PC-9 (cell line): ENCODE results near the gene ZSWIM8. TPM values are rescaled to one million over a fixed set of nuclear protein-coding genes. Genes with fewer than 3 reads are reported as not detected.

Experiments
- BruUV-seq: library from RNA; stranded (reverse); fragments of 400-500 nt; replicated peaks from 2 replicates; lab custom pipeline; 2021; lab: Mats Ljungman, UMichigan
- CTCF ChIA-PET: fragments of 300-600 bp; sonication (Branson Sonifier 250); formaldehyde crosslinking; loops from one replicate; lab custom pipeline; 2022; ENCODE audit warnings: antibody characterized with exemption; lab: Charles Lee
- POLR2A ChIA-PET: fragments of 300-600 bp; sonication (Branson Sonifier 250); formaldehyde crosslinking; loops from one replicate; lab custom pipeline; 2022; ENCODE audit warnings: antibody characterized with exemption; ENCODE audit not compliant: unreplicated experiment; lab: Charles Lee
- DNase-seq, 2 experiments: peaks; one replicate each; pipeline versions ENCODE4 v3.0.0 to v3.0.0-alpha.2; 2015 to 2022; ENCODE audit warnings: mixed read lengths in 1 of 2
- H2AFZ ChIP-seq: fragments of 200-600 bp; sonication (generic); 2 replicates; pipeline ENCODE4 v1.8.1; 2017; ENCODE audit warnings: antibody characterized with exemption
- H3F3A ChIP-seq: fragments of 200-600 bp; sonication (generic); 2 replicates; pipeline ENCODE4 v1.8.1; 2017; ENCODE audit warnings: antibody characterized with exemption, mild to moderate bottlenecking, low read depth; ENCODE audit not compliant: insufficient read depth
- H3K27ac ChIP-seq: fragments of 200-600 bp; sonication (generic); 2 replicates; pipeline ENCODE4 v1.6.1; 2016; ENCODE audit warnings: mixed run types
- H3K27me3 ChIP-seq: fragments of 200-600 bp; sonication (generic); 2 replicates; pipeline ENCODE4 v1.6.1; 2016; ENCODE audit warnings: low read depth, mixed run types; ENCODE audit not compliant: insufficient read depth
- H3K36me3 ChIP-seq: fragments of 200-600 bp; sonication (generic); 2 replicates; pipeline ENCODE4 v1.6.1; 2016; ENCODE audit warnings: low read depth, mixed run types
- H3K4me1 ChIP-seq: fragments of 200-600 bp; sonication (generic); replicated peaks from 2 replicates; pipeline ENCODE4 v1.6.1; 2016; ENCODE audit warnings: mixed run types; ENCODE audit not compliant: insufficient read depth
- H3K4me2 ChIP-seq: fragments of 200-600 bp; sonication (generic); 2 replicates; pipeline ENCODE4 v1.6.1; 2017; ENCODE audit warnings: mixed run types
- H3K4me3 ChIP-seq: fragments of 200-600 bp; sonication (generic); 2 replicates; pipeline ENCODE4 v1.6.1; 2016; ENCODE audit warnings: mixed run types
- H3K79me2 ChIP-seq: fragments of 200-600 bp; sonication (generic); 2 replicates; pipeline ENCODE4 v1.6.1; 2017; ENCODE audit warnings: low read depth, mixed run types
- H3K9me2 ChIP-seq: fragments of 200-600 bp; sonication (generic); 2 replicates; pipeline ENCODE4 v1.8.1; 2017; ENCODE audit warnings: mild to moderate bottlenecking; ENCODE audit not compliant: insufficient read depth
- H3K9me3 ChIP-seq: fragments of 200-600 bp; sonication (generic); 2 replicates; pipeline ENCODE4 v1.8.1; 2016; ENCODE audit warnings: low read depth; ENCODE audit not compliant: insufficient read depth
- H4K20me1 ChIP-seq: fragments of 200-600 bp; sonication (generic); 2 replicates; pipeline ENCODE4 v1.8.1; 2017; ENCODE audit not compliant: insufficient read depth
- EZH2 ChIP-seq: fragments of 200-600 bp; sonication (generic); IDR thresholded peaks from 2 replicates; pipeline ENCODE4 v1.8.0; 2017; ENCODE audit warnings: antibody characterized with exemption, low read depth
- intact Hi-C: fragments of 100-400 bp; cut with micrococcal nuclease; formaldehyde crosslinking; loops from one replicate; pipeline ENCODE4 v1.10.0; 2022; ENCODE audit not compliant: unreplicated experiment
- total RNA-seq: library from RNA; stranded (reverse); gene quantifications from 2 replicates; pipeline ENCODE4 v1.2.3, GENCODE V29; 2021
- TF ChIP-seq, protein P1 (sequence below): fragments of 200-600 bp; sonication (generic); conservative IDR thresholded peaks from 2 replicates; pipeline ENCODE4 v1.6.1; 2017; ENCODE audit warnings: mixed run types, antibody characterized with exemption, mild to moderate bottlenecking, moderate library complexity

ZSWIM8 gene
- total RNA-seq, 1 experiment from 2014 or later, result 49.2 TPM

DNA sequence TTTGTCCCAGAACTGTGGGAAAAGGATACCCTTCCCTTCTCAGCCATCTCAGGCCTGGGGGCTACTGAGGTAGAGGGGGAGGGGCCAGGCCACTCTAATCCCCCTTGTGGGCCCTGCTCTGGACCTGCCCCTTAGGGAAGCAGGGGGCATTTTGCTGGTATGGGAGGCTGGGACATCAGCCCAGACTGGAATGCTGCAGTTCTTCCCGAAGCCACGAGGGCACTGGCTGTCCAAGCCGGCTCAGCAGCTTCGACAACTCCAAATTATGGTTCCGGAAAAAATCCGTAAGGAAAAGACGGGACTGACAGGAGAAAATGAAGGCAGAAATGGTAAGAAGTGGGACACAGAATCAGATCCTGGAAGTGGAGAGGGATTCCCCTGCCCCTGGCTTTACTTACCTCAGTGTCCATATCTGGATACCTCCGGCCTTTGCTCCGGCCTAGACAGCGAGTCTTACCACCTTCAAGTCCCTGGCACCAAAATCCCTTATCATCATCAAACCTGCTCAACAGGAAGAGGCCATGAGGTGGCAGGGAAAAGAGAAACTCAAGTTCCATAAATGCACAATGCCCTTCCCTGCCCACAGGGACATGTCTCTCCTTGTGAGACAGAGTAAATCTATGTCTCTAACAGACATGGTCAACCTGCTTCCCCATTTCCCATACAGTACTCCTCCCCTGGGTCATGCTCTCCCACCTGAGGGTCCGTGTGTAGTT lies 17.0 kb downstream of the ZSWIM8 start:
- Histone ChIP-seq H3K9me3 (no peaks in the 10 kb centered on the region), H3K27me3 (no peaks in the 10 kb centered on the region), H3K36me3 (peaks cover 25% of the 10 kb centered on the region; the same call in 1 of the 2 replicates), H2AFZ (no peak overlapping the region), H3K27ac (no peak overlapping the region), H3K4me1 (no peaks in the 10 kb centered on the region), H3K4me2 (no peak overlapping the region), H3K9me2 (no peaks in the 10 kb centered on the region), H3K4me3 (no peak overlapping the region), H3F3A (peaks cover 12% of the 10 kb centered on the region; the same call in 1 of the 2 replicates), H3K79me2 (no peaks in the 10 kb centered on the region), H4K20me1 (no peaks in the 10 kb centered on the region)
- BruUV-seq, result no TSS peak
- intact Hi-C loops, result no loop called here
- DNase-seq, result no peak
- POLR2A ChIA-PET, result no interaction called here
- CTCF ChIA-PET, result no interaction called here
- TF ChIP-seq, protein P1, sequence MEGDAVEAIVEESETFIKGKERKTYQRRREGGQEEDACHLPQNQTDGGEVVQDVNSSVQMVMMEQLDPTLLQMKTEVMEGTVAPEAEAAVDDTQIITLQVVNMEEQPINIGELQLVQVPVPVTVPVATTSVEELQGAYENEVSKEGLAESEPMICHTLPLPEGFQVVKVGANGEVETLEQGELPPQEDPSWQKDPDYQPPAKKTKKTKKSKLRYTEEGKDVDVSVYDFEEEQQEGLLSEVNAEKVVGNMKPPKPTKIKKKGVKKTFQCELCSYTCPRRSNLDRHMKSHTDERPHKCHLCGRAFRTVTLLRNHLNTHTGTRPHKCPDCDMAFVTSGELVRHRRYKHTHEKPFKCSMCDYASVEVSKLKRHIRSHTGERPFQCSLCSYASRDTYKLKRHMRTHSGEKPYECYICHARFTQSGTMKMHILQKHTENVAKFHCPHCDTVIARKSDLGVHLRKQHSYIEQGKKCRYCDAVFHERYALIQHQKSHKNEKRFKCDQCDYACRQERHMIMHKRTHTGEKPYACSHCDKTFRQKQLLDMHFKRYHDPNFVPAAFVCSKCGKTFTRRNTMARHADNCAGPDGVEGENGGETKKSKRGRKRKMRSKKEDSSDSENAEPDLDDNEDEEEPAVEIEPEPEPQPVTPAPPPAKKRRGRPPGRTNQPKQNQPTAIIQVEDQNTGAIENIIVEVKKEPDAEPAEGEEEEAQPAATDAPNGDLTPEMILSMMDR, result no peak

DNA sequence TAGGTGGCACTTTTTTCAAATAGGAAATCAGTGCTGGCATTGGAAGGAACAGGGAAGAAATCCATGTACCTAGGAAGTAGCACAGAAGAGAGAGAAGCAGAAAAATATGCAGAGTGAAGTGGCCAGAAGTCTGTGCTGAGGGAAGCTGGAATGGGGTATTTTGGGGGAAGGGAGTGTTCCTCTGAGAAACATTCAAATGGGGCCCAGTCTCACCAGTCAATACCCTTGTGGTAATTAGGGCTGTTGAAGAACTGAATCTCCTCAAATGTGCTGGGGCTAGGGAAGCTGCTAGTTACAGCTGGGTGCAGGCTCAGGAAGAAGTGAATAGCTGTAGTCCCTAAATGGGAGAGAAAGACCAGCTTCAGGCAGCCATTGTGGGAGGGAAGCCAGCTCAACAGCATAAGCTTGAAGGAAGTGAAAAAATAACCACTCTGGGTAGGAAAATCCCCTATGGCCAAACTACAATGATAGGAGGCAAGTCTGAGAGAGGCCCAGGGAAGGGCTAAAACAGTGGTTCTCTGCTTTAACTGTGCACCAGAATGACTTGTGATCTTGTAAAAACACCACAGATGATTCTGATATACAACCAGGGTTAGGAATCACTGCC lies 18.4 kb downstream of the ZSWIM8 start:
- H4K20me1 ChIP-seq, result no peaks in the 10 kb centered on the region
- H3K79me2 ChIP-seq, result no peaks in the 10 kb centered on the region
- DNase-seq, result no peak
- H3K36me3 ChIP-seq, result 0 out of 2 replicates have a peak, but pooled peaks cover 19% of the 10 kb centered on the region
- H3K9me2 ChIP-seq, result no peaks in the 10 kb centered on the region
- no TSS peak for BruUV-seq
- no peaks in the 10 kb centered on the region for H3K4me1 ChIP-seq
- intact Hi-C loops, result no loop called here
- no peak overlapping the region for H3K27ac ChIP-seq
- POLR2A ChIA-PET, result no interaction called here
- no peak for TF ChIP-seq EZH2
- TF ChIP-seq, protein P1, result no peak
- CTCF ChIA-PET, result interaction anchor here (0.6 kb wide), 1 partner anchor 18 kb away, joined by 3 read pairs; no protein-coding TSS in a partner anchor
- no peak overlapping the region for H3K4me2 ChIP-seq
- H3K9me3 ChIP-seq, result no peaks in the 10 kb centered on the region
- no peak overlapping the region for H2AFZ ChIP-seq
- H3K27me3 ChIP-seq, result no peaks in the 10 kb centered on the region
- H3F3A ChIP-seq, result peaks cover 12% of the 10 kb centered on the region; the same call in 1 of the 2 replicates
- H3K4me3 ChIP-seq, result no peak overlapping the region

DNA sequence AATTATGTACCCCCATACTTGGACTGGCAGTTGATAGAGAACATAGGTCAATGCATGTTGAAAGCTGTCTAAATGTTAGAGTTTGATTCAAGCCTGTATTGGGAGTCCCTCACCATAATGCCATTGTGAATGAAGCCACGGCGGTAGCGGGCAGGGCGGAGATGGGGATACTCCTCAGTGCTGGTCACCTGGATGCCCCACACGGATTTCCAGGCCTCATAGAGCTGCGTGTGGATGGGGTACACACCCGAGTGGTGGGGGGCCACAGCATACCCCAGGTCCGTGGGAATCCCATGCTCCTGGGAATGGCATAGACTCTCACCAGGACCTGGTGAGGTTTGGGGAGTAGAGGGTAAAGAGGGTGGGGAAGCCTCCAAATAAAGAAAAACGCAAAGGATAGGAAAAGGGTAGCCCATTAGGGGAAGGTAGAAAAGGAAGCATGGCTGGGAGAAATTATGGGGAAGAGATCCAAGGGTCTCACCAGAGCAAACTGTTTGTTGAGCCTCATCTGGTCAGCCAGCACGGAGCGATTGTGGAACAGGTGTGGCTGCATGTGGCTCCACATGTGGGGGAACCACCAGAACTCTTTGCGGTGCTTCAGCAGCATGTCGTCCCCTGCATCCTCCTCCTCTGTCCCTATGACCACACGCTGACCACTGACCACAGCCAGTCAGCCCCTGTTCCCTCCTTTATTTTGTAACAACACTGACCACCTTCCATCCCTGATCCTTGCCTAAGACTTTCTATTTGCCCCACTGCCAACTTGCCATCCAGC lies 21.0 kb downstream of the ZSWIM8 start:
- H3K36me3 ChIP-seq, result 0 out of 2 replicates have a peak, but pooled peaks cover 19% of the 10 kb centered on the region
- no peak overlapping the region for H3K4me3 ChIP-seq
- H3K79me2 ChIP-seq, result peaks cover 4% of the 10 kb centered on the region; the same call in 1 of the 2 replicates
- ChIA-PET POLR2A (no interaction called here), CTCF (no interaction called here)
- DNase-seq, result no peak
- H3K9me3 ChIP-seq, result no peaks in the 10 kb centered on the region
- TF ChIP-seq, protein P1, result no peak
- TF ChIP-seq EZH2, result no peak
- H3K9me2 ChIP-seq, result no peaks in the 10 kb centered on the region
- no peak overlapping the region for H3K4me2 ChIP-seq
- peaks cover 12% of the 10 kb centered on the region; the same call in 1 of the 2 replicates for H3F3A ChIP-seq
- no peaks in the 10 kb centered on the region for H4K20me1 ChIP-seq
- peaks cover 5% of the 10 kb centered on the region; the same call in 1 of the 2 replicates for H3K4me1 ChIP-seq
- intact Hi-C loops, result no loop called here
- no peak overlapping the region for H3K27ac ChIP-seq
- H3K27me3 ChIP-seq, result no peaks in the 10 kb centered on the region
- H2AFZ ChIP-seq, result no peak overlapping the region
- no TSS peak for BruUV-seq
